Fibroblast of the conjunctiva (primary cell): ENCODE measurements around the gene AGPAT3.

Experiments used
- DNase-seq: peaks from one replicate; pipeline ENCODE4 v3.0.0-alpha.2; 2010; ENCODE audit warnings: low read depth

AGPAT3 gene

DNA sequence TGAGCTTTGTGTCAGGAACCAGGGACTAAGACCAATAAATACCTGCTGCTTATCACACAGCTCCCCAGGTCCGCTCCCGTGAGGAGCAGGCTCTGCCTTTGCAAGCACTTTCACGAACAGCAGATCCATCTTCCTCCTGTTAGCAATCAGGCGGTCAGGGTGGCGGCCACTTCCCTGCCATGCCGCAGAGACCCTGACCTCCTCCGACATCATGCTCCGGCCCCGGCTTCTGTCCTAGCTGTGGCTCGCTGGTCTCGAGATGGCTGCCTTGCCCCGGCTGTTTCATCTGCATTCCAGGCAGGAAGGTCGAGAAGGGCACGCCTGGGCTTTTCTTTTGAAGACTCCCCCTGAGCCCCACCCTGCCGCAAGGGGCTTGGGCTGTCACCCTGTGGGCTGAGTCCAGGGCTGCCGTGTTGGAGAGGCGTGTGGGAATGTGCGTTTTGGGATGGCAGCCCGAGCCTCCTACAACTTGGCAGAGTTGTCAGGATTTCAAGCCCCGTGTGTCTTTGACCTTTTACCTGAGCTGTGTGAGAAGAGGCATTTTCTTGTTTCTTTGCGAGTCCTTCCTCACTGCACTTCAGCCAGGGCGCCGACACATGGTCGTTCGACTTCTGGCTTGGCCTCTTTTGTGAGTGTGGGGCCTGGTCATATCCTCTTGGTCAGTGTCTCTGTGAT is 59.5 kb downstream of the AGPAT3 start:
- DNase-seq = no peak

DNA sequence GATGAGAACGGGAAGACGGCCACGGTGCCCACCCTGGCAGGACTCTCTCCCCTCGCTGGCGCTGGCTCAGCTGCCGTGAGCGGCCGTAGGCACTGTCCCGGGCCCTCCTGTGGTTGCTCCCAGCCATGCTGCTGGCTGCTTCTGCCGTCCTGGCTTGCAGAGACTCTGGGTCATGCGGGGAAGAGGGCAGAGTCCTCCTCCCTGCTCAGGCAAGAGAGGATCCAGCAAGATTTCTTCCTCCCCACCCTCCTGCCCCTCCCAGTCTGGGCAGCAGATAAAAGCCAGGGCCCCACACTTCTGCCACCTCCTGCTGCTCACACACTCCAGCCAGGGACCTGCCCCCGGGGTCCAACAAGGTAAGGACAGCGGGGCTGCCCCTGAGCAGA is 60.1 kb downstream of the AGPAT3 start:
- DNase-seq = no peak

DNA sequence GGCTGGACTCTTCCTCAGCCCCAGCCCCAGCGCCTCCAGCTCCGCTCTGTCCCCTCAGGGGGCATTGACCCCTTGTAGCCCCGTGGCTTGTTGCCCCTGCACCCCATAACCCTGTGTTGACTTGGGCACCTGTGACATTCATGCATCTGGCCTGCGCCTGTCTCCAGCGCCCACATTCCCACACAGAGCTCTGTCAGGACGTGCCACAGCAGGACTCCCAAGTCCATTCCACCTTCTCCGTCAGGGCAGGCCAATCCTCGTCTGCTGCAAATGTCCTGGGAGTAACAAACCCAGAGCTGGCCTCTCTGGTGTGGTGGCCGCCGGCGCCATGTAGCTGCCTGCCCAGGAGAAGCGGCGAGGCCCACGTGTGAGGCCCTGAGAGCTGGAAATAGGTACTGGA is 60.6 kb downstream of the AGPAT3 start:
- DNase-seq = no peak

DNA sequence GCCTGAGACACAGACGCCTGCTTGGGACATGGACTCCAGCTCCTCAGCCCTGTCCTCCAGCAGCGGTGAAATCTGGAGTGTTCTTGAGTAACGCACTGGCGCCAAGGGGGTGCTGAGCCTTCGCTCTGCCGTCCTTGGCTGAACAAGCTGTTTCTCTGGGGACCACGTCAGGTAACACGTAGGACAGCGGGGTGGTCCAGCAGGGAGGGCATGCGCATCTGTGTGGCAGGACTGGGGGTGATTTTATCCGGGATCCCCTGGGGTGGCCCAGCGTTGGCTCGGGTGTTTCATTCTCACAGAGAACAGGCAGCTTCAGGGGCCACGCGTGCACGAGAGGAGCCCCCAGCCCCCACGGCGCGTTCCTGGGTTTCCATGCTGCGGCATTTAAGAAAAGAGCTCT is 61.2 kb downstream of the AGPAT3 start:
- DNase-seq = no peak

DNA sequence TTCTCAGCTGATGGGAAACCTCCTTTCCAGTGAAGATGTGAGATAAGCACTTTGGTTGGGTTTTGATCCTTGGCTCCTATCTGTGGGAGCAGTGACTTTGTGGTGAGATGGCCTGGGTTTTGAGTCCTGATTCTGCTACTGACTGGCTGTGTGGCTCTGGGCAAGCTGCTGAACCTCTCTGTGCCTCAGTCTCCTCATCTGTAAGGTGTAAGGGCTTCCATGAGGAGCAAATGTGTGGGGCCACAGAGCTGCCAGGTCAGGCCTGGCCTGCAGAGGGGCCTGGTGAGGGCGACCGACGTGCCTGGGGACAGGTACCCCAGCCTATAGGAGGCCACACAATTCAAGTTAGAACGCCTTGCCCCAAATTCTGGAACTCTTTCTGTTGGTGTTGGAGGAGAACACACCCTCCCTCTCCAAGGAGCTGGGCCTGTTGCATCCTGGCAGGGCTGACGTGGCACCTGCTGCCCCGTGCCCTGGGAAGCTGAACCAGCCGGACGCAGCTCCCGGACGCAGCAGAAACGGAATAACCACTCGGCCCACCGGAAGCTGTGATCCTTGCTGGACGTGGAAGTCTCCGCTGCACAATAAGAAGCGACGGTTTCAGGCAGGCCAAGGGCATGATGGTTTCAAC is 62.7 kb downstream of the AGPAT3 start:
- no peak for DNase-seq

DNA sequence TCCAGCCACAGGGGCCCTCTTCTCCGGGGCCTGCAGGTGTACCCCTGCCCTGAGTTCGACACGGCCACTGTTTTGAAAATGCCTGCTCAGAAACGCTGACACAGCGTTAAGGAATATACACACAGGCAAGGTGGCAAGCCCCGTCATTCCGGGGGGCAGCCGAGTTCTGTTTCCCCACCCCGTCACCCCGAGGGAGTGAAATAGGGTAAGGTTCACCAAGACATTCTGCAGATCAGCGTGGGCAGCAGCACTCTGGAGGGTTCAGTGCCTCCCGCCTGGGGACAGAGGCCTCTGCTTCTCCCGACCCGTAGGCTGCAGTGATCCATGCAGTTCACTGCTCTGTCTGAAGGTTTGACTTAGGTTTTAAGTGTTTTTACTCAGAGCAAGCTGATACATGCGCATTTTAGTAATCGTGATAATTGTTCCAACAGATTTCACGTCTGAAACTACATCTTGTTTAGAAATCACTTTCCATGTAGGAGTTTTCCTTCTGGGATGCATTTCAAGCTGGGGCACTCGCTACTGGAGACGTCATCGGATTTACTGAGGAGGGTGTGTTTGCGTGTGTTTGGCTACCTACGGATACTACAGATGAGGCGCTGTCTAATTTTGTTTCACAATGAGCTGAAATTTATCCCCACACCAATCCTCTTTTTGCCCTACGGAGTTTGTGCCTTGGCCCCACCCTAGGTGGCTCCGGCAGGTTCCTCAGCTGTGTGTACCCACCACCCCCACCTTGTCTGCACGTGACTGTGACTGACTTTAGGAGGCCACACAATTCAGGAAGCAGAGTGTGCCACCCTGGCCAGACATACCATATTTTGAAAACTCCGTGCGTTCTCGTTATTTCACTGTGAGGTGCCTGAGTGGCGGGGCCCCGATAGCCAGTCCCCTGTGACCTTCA is 63.5 kb downstream of the AGPAT3 start:
- no peak for DNase-seq

DNA sequence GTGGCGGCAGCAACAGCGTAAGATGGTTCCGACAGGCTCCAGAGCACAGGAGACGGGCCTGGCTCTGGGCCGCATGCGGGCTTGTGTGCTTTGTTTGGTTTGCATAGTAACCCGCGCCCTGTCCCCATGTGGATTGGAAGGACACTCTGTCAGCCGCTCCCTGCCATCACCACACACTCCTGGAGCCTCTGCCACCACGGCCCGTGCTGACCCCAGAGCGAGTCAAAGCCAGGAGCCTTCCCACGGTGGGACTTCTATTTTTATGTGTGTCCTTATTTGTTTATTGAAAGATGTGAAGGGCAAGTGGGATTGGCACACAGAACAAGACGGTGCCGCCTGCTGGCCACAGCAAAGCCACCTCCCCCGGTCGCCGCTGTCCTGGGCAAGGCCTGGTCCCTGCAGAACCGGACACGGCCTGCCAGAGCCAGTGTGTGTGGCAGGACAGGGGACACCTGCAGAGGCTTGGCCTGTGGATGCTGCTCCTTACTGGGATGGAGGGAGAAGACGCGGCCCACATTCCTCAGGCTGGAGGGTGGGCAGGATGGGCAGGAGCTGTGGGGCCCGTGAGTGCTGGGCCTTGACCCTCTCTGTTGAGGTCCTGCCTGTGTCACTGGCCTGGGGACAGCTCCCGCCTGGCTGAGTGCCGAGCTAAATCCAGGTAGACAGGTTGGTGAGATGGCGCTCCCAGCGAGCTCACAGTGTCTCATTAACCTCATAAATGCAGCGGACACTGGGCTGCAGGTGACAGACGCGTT is 64.4 kb downstream of the AGPAT3 start:
- no peak for DNase-seq

DNA sequence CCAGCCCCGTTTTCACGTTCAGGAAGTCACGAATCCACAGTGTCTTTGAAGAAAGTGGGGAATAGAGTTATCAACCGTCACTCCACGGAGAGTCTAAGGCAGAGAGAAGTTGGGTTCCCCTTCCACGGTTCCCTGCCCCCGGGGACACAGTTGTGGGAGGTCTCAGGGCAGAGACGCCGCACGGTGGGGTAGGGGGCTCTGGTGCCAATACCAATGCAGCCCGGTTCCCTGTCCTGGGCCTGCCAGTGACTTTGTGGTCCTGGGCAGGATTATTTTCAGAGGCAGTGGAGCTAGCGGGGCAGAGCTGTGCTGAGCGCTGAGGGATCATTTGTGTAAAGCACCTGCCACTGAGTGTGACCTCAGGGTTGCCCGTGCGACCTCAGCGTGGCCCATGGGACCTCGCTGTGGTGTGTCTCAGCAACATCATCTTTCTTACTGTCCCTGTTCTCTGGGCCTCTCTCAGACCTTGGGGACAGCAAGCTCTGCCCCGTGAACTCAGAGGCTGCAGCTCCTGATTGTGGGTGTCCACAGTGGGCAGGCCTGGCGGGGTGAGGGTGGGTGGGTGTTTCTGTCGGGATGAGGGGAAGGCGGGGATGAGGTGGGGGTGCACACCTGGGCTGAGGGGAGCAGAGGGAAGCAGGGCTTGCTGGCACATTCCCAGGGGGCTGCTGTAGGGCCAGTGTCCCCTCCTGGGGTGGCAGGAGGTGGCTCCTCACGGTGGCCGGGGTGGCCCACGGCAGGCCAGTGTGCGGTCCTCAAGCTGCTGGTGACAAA is 65.2 kb downstream of the AGPAT3 start:
- DNase-seq = no peak

DNA sequence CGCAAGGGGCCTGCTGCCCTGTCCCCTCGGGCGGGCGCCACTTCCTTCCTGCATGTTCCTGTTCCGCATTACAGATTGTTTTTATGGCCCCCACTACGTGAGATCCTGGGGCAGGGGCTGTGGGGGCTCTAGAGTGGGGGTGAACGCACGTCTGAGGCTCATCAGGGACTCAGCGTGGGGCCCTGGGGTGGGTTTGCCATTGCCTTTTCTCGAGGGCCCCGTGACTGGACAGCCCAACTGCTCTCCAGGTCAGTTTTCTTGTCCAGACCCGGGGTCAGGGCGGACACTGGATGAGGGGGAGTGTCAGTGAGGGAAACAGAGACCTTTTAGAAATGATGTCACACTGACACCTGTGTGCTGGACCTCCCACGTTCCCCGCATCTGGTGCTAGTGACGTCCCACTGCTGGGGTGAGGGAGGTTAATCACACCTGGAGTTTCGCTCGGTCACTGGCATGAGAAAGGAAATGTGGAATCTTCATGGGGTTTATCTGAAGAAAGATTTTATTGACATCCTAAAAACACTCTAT is 65.9 kb downstream of the AGPAT3 start:
- no peak for DNase-seq

DNA sequence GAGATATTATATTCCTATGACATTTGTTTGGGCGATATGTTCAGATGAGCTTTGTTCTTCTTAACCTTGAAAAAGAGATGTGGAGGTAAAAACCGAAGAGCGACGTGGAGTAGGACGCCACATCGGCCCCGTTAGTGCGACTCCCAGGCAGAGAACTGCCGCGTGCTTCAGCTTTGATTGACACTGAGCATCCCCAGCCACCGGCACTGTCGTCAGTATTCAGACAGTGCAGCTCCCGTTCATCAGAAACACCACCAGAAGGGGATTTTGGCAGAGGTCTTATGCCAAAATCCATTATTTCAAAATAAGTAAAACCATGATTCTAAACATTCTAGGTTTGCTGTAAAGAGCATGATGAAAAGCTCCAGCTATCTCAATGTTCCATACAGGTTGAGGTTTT is 66.5 kb downstream of the AGPAT3 start:
- DNase-seq = no peak

DNA sequence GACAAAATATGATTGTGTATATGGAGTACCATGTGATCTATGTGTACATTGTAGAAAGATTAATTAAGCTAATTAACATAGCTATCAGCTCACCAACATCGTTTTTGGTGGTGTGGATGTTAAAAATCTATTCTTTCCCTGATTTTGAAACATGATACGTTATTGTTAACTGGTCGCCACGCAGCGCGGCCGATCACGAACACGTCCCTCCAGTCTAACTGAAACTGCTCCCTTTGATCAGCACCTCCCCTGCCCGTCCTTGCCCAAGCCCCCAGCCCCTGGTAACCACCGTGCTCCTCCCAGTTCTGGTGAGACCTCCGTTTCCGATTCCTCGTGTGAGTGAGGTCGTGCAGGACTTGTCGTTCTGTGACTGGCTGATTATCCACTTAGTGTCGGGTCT is 67.0 kb downstream of the AGPAT3 start:
- DNase-seq = no peak

DNA sequence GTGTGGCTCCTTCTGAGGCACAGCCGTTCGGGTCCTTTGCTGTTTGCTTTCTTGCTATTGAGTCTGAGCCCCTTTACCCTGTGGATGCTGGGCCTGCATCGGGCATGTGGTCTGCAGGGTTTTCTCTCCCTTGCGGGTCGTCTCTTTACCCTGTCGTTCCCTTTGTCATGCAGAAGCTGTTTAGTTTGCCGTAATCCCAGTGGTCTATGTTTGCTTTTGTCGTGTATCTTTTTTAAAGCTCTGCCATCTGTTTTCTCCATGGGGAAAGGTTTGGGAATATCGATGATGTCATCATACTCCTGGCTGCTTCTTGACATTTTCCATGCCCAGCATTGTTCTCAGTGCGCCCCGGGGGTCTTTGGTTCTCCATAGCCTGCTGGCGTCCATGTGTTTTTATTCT is 68.2 kb downstream of the AGPAT3 start:
- DNase-seq = no peak

DNA sequence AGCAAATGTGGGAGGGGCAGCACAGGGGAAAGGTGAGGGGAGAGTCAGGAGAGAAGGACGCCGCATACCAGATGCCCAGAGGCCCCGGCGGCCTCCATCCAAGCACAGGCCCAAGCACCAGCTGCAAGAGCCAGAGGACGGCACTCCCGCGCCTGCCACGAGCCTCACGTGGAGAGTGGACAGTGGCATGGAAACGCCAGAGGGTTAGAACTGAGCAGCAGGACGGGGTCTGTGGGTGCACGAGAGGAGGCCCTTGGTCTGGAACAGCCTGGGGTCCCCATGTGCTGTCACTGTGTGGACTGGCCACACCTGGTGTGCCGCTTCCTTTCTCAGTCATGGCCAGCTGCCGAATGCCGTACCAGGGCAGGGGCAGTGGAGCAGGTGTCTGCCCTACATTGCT is 68.7 kb downstream of the AGPAT3 start:
- no peak for DNase-seq

DNA sequence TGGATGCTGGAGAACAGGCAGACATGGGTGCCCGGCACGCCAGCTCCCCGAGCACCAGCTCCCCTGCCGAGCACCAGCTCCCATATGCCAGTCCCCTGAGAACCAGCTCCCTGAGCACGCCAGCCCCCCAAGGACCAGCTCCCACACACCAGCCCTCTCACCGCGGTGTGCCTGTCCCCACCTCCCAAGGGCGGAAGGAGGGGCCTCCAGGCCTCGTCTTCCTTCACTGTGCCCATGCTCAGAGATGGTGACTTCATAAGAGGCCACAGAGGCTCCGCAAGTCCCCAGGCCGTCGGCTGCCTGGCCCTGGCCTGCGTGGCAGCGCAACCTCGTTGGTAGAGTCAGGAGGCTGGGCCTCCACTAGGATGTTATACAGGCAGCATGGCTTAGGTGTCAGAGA is 69.1 kb downstream of the AGPAT3 start:
- no peak for DNase-seq

DNA sequence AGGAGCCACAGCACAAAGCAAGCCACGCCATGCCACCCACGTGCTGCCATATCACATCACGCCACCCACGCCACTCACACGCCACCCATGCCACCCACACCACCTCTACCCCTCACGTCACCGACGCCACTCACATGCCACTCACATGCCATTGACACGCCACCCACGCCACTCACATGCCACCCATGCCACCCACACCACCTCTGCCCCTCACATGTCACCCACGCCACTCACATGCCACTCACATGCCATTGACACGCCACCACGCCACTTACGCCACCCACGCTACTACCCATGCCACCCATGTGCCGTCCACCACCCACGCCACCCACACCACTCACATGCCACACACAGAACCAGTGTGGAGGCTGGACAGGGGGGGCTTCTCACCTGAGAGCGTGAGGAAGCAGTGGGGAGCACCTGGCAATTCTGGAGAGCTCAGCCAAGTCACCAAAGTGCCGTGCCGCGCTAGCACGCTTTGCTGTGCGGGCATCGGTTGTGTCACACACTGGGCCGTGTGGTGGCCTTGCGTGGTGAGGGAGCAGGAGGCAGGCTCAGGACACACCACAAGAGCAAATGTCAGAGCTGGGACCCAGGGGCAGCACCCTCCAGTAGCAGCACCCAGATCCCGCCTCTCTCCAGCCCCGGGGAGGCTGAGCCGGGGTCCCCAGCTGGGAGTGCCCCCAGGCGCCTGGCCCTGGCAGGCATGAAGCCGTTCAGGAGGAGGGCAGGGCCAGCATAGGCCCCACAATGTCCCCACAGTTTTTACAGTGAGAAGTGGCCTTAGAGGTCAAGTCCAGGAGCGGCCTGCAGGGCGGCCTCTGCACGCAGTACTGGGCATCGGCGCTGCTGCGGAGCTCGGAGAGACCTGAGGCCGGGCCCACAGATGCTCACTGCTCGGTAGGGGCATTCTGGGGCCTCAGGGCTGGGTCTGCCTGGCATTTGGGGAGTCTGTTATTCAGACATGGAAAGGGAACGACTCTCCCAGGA is 70.0 kb downstream of the AGPAT3 start:
- DNase-seq = no peak

DNA sequence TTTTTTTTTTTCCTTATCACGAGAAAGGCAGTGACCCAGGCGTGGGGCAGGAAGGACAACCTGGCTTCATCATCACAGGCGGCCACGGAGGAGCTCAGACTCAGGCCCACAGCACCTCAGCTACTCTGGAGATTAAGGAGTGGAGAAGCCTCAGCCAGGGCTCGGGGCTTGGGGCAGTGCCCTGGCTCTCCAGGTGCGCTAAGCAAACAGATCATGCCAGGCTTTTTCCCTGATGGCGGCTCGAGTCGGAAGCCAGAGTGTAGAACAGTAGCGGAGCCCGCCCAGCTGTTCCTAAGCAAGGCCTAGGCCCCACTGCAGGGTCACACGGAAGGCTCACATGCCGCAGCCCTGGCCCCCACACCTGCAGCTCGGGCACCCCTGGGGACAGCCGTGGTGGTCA is 70.7 kb downstream of the AGPAT3 start:
- no peak for DNase-seq

DNA sequence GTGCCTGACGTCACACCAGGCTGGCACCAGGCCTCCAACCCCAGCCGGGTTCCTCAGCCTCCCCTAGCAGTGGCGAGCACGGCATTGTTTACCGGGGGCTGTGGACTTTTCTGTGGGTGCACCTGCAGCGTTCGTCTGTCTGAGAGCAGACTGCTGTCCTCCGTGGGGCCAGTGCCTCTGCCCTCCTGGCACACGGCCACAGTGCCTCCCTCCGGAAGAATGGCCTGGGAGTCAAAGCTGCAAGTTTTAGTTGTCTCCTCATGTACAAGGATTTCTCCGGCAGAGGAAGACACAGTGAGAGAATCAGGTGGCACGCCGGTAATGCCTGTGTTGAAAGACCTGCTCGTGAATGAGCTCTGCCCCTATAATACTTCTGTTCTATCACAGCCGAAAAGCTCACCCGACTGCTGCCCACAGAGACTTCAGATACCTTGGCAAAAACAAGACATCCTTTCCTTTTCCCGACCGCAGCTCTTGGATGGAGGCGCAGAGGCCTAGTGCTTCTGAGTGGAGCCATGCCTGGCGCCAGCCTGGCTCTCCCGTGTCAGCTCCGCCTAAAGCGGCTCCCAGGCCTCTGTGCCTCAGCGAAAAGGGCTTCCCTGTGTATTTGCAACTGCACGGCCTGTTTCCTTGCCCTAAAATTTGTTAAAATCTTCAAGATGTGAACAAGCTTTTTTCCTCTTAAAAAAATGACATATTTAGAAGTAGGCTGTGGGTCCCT is 71.4 kb downstream of the AGPAT3 start:
- DNase-seq = no peak

DNA sequence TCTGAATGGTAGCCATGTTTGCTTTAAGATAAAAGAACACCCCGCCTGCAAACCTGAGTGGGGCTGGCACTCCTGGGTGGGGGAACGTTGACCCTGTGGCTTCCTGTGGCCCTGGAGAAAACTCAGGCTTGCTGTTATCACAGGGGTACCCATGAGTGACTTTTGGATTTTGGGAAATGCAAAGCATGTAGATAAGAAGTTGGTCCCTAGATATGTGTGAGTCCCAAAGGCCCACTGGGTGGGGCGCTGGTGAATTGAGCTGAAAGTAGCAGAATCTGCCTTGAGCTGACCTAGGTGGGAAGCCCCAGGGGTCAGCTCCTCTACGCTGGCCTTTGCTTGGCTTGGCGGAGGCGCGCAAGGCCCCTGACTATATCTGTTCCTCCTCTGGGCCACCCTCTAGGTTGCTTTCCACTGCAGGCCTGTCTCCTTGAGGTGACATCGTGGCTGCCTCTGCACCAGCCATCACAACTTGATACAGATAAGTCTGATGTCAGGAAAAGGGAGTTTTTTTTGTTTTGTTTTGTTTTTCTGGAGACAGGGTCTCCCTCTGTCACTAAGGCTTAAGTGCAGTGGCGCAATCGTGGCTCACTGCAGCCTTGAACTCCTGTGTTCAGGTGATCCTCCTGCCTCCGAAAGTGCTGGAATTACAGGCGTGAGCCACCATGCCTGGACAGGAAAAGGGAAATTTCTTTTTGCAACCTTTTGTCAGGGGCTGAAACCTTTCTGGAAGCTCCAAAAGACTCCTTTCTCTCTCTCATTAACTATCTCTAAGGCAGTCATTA is 72.2 kb downstream of the AGPAT3 start:
- DNase-seq = no peak

DNA sequence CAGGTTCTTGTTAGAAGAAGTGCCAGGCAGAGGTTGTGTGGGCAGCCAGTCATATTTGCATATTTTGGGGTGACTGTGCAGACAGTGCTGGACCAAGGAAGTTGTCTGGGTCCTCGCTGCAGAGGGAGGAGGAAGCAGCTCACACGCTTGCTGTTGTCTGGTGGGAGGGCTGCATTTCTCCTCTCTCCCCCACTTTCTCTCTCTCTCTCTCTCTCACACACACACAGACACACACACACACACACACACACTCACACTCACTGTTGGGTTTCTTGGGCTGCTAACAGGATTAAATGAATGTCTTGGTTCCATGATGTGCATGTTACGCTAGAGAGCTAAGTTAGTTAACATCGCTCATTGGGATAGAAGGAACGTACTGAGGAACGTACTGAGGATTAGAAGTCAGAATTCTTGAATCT is 72.9 kb downstream of the AGPAT3 start:
- no peak for DNase-seq
